Endothelial cell (in vitro differentiated cells): ENCODE data around the gene RORC. TPM values are rescaled to one million over a fixed set of nuclear protein-coding genes. Genes with fewer than 3 reads are reported as not detected.
A peak's percentile ranks its signal among the peaks of the same experiment; 100 is the strongest.
"Not testable (repeated sequence)": the region's sequence is repeated elsewhere in the genome, so short reads cannot be mapped to it uniquely, and the experiment has no call there.

Experiments
- DNase-seq: peaks from one replicate; pipeline ENCODE4 v3.0.0; 2021; ENCODE audit warnings: low spot score
- H3K27ac Mint-ChIP-seq: one replicate; pipeline ENCODE4 v1.8.0; 2021; ENCODE audit warnings: mixed read lengths, inconsistent platforms; ENCODE audit not compliant: unreplicated experiment
- H3K27me3 Mint-ChIP-seq: one replicate; pipeline ENCODE4 v1.8.0; 2021; ENCODE audit warnings: mild to moderate bottlenecking, moderate library complexity, mixed read lengths, inconsistent platforms; ENCODE audit not compliant: unreplicated experiment
- H3K36me3 Mint-ChIP-seq: one replicate; pipeline ENCODE4 v1.8.0; 2021; ENCODE audit warnings: mild to moderate bottlenecking, low read depth, mixed read lengths, inconsistent platforms; ENCODE audit not compliant: unreplicated experiment
- H3K4me1 Mint-ChIP-seq: one replicate; pipeline ENCODE4 v1.8.0; 2021; ENCODE audit warnings: mild to moderate bottlenecking, mixed read lengths, inconsistent platforms; ENCODE audit not compliant: unreplicated experiment
- H3K4me3 Mint-ChIP-seq: one replicate; pipeline ENCODE4 v1.8.0; 2021; ENCODE audit warnings: mild to moderate bottlenecking, mixed read lengths, inconsistent platforms; ENCODE audit not compliant: unreplicated experiment
- H3K9me3 Mint-ChIP-seq: one replicate; pipeline ENCODE4 v1.8.0; 2021; ENCODE audit warnings: mixed read lengths, inconsistent platforms; ENCODE audit not compliant: unreplicated experiment
- total RNA-seq: library from RNA; stranded (reverse); fragmentation: NEBNext Ultra II Directional; extraction: Animal tissue kit (Norgen Biotek cat#: 25700); gene quantifications from one replicate; pipeline ENCODE4 v1.2.1, GENCODE V29; 2021; ENCODE audit not compliant: unreplicated experiment
- TF ChIP-seq, protein P1 (sequence below): fragments of 200-600 bp; sonication (generic); IDR thresholded peaks from one replicate; pipeline ENCODE4 v1.5.0; 2021; ENCODE audit warnings: antibody characterized with exemption; ENCODE audit not compliant: unreplicated experiment

RORC gene
- total RNA-seq, 1 donor from 2014 or later, result 1.0 TPM

DNA sequence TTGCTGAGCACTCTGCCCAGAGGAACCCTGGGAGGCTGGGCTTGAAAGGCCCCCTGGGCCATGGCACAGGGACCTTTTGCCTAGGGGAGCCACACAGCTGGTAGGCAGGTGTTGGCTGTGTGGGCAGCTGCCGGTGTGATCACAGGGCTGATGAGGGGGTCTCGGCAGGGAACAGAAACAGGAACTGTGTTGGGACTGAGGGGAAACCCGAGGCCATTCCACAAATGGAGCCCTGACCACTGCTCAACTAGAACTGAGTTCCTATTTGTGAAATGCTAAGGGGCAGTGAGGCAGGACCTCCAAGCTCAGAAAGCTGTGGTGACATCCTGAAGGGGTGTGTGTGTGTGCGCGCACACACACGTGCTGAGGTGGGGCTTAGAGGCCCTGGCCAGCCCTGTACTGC, 28.3 kb upstream of the RORC start:
- H3K36me3 Mint-ChIP-seq, result peaks cover 3% of the 10 kb centered on the region
- H3K27me3 Mint-ChIP-seq, result peaks cover 2% of the 10 kb centered on the region
- no peak for DNase-seq
- no peak overlapping the region for H3K27ac Mint-ChIP-seq
- H3K4me1 Mint-ChIP-seq, result peaks cover 34% of the 10 kb centered on the region
- H3K4me3 Mint-ChIP-seq, result no peak overlapping the region
- H3K9me3 Mint-ChIP-seq, result no peaks in the 10 kb centered on the region
- TF ChIP-seq, protein P1, sequence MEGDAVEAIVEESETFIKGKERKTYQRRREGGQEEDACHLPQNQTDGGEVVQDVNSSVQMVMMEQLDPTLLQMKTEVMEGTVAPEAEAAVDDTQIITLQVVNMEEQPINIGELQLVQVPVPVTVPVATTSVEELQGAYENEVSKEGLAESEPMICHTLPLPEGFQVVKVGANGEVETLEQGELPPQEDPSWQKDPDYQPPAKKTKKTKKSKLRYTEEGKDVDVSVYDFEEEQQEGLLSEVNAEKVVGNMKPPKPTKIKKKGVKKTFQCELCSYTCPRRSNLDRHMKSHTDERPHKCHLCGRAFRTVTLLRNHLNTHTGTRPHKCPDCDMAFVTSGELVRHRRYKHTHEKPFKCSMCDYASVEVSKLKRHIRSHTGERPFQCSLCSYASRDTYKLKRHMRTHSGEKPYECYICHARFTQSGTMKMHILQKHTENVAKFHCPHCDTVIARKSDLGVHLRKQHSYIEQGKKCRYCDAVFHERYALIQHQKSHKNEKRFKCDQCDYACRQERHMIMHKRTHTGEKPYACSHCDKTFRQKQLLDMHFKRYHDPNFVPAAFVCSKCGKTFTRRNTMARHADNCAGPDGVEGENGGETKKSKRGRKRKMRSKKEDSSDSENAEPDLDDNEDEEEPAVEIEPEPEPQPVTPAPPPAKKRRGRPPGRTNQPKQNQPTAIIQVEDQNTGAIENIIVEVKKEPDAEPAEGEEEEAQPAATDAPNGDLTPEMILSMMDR, result no peak

DNA sequence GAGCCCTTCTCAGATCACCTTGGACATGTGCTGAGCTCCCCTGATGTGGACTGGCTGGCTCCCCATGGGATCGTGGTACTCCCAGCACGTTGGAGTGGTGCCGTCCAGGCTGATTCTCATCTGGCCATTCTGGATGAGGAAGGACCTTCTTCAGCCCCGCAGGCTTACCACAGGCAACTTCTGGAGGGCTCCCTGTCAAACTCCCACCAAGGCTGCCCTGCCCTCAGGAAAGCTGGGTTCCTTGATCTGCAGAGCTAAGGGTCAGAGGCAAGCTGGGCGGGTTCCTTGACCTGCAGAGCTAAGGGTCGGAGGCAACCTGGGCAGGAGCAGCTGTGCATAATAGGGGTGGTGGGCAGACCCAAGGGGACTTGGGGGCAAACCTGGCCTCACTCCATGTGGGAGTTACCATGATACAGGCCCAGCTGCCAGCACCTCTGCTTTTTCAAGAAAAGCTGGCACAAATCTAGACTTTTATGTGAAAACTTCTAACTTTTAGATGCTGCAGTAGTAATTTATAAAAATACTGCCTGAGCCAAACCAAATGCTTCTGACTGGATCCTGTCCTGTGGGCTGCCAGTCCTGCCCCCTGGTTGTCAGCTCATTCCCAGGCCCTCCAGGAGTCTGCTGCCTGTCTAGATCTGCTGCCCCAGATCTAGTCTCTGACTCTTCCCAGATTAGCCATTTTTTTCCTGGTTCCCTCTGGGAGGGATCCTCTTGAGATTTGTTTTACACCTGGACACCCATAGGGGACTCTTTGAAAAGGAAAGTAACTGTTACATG, 27.5 kb upstream of the RORC start:
- DNase-seq, result no peak
- Mint-ChIP-seq H3K27me3 (peaks cover 2% of the 10 kb centered on the region), H3K36me3 (peaks cover 3% of the 10 kb centered on the region)

DNA sequence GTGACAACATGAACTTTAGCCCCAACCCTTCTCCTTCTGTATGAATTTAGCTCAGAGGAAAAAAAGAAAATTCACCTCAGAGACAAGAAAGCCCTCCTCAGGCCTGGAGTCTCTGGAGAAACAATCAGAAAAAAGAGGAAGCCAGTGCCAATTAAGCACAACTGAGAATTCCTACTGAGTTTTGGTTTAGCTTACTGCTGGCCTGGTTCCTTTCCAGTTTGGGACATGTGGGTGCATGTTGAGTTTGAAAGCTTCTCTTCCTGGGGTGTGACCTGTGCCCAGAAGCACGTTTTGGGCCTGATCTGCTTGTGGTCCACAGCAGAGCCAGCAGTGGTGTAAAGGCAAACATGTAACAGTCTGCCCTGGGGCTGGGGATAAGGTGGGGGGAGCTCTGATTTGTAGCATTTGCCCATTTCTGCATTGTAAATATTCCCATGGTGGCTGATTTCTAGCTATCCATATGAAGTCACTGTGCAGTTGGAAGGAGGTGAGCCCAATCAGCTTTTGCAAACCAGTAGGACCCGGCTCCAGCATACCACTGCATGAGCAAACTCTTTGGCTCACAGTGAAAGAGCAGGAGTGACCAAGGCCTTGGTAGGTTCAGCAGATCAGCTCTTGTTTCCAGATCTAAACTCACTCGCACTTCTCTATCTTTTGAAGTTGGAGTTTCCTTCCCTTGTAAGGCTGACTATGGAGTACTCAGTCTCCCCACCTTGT, 26.6 kb upstream of the RORC start:
- H3K9me3 Mint-ChIP-seq, result no peaks in the 10 kb centered on the region
- peaks cover 3% of the 10 kb centered on the region for H3K36me3 Mint-ChIP-seq
- no peak for DNase-seq
- peaks cover 2% of the 10 kb centered on the region for H3K27me3 Mint-ChIP-seq
- H3K4me1 Mint-ChIP-seq, result peaks cover 34% of the 10 kb centered on the region
- no peak overlapping the region for H3K4me3 Mint-ChIP-seq
- TF ChIP-seq, protein P1, result no peak
- peak overlapping the region; percentile 31 for H3K27ac Mint-ChIP-seq

More for the DNA sequence above, 27.5 kb upstream of the RORC start:
- TF ChIP-seq, protein P1, result no peak
- Mint-ChIP-seq H3K4me3 (no peak overlapping the region), H3K9me3 (no peaks in the 10 kb centered on the region), H3K27ac (no peak overlapping the region), H3K4me1 (peaks cover 34% of the 10 kb centered on the region)

GRCh38 chr1:151855933-151856332, 24.3 kb upstream of the RORC start:
- Mint-ChIP-seq H3K36me3 (peaks cover 3% of the 10 kb centered on the region), H3K9me3 (no peaks in the 10 kb centered on the region), H3K27me3 (peaks cover 3% of the 10 kb centered on the region), H3K27ac (no peak overlapping the region), H3K4me3 (no peak overlapping the region), H3K4me1 (peaks cover 28% of the 10 kb centered on the region)
- TF ChIP-seq, protein P1, result no peak
- DNase-seq, result no peak

GRCh38 chr1:151855516-151855915, 23.9 kb upstream of the RORC start:
- not testable (repeated sequence) for H3K9me3 Mint-ChIP-seq, H3K4me3 Mint-ChIP-seq, DNase-seq, H3K36me3 Mint-ChIP-seq, H3K27ac Mint-ChIP-seq, H3K27me3 Mint-ChIP-seq
- H3K4me1 Mint-ChIP-seq, result peaks cover 25% of the 10 kb centered on the region
